Fibroblast of lung (primary cell): ENCODE measurements around the gene TOX3.

Experiments
- EZH2 ChIP-seq: IDR thresholded peaks from 2 replicates; pipeline ENCODE4 v1.5.1; 2012; ENCODE audit warnings: low read length, control low read depth, mild to moderate bottlenecking; ENCODE audit errors: missing control alignments
- TF ChIP-seq, protein P1 (sequence below), 2 donors: IDR thresholded peaks in 1 of 2; conservative IDR thresholded peaks in 1 of 2; 1 replicate in 1 of 2; 2 replicates in 1 of 2; pipeline ENCODE4 v1.5.1; 2011 to 2012; ENCODE audit warnings: low read length in 2 of 2, control low read depth in 1 of 2, inconsistent platforms in 1 of 2, low read depth in 1 of 2, mild to moderate bottlenecking in 1 of 2

- TF ChIP-seq, protein P1, sequence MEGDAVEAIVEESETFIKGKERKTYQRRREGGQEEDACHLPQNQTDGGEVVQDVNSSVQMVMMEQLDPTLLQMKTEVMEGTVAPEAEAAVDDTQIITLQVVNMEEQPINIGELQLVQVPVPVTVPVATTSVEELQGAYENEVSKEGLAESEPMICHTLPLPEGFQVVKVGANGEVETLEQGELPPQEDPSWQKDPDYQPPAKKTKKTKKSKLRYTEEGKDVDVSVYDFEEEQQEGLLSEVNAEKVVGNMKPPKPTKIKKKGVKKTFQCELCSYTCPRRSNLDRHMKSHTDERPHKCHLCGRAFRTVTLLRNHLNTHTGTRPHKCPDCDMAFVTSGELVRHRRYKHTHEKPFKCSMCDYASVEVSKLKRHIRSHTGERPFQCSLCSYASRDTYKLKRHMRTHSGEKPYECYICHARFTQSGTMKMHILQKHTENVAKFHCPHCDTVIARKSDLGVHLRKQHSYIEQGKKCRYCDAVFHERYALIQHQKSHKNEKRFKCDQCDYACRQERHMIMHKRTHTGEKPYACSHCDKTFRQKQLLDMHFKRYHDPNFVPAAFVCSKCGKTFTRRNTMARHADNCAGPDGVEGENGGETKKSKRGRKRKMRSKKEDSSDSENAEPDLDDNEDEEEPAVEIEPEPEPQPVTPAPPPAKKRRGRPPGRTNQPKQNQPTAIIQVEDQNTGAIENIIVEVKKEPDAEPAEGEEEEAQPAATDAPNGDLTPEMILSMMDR (conservative IDR thresholded peaks at IDR 0.05 in 1 of 2, IDR thresholded peaks at IDR 0.05 in 1 of 2; ENCODE audit: low read depth in 1 of 2, low read length in 2 of 2), result no peak
- TF ChIP-seq EZH2, result no peak
Measured at GRCh38 chr16:52416888-52417287, 130.1 kb downstream of the TOX3 start.
